HG02973 (cell line): ENCODE measurements around the gene CTSK.

ENCODE experiments used
- ATAC-seq: cut with Tn5 transposase; IDR thresholded peaks from one replicate; pipeline ENCODE4 v1.9.1; 2021; ENCODE audit warnings: moderate library complexity; ENCODE audit not compliant: unreplicated experiment

CTSK gene

DNA sequence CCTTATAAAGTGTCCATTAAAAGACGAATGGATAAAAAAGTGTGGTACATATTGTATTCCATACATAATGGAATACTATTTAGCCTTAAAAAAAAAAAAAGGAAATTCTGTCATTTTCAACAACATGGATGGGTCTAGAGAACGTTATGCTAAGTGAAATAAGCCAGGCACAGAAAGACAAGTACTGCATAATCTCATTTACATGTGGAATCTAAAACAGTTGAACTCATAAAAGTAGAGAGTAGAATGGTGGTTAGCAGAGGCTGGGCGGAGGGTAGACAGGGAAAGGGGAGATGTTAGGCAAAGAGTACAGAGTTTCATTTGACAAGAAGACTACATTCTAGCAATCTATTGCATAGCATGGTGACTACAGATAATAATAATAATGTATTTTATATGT lies 45.0 kb downstream of the CTSK start:
- ATAC-seq: no peak

DNA sequence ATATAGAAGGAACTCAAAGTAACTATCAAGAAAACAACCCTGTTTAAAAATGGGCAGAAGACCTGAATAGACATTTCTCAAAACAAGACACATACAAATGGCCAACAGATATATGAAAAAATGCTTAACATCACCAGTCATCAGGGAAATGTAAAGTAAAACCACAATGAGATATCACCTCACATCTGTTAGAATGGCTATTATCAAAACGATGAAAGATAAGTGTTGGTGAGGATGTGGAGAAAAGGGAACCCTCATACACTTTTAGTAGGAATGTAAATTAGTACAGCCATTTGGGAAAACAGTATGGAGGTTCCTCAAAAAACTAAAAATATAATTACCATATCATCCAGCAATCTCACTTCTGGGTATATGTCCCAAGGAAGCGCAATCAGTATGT lies 45.5 kb downstream of the CTSK start:
- ATAC-seq: no peak

DNA sequence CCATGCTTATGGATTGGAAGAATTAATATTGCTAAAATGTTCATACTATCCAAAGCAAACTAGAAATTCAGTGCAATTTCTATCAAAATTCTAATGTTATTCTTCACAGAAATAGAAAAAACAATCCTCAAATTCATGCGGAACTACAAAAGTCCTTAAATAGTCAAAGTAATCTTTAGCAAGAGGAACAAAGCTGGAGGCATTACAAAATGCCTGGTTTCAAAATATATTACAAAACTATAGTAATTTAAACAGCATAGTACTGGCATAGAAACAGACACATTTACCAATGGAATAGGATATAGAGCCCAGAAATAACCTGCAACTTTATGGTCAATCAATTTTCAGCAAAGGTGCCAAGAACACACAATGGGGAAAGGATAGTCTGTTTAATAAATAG lies 46.3 kb downstream of the CTSK start:
- ATAC-seq: no peak

DNA sequence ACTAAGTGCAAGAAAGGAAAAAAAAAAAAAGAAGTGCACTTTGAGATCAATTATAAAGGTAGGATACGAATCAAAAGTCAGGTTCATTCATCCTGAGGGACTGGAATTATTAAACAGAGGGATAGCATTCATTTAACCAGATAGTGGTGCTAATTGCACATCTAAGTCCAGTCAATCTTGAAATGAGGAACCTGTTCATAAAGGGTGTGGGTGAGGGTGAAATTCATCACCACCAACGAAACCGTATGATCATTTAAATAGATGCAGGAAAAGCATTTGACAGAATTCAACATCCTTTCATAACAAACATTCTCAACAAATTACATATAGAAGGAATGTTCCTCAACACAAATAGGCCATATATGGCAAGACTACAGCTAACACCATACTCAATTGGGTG lies 48.0 kb downstream of the CTSK start:
- no peak for ATAC-seq

DNA sequence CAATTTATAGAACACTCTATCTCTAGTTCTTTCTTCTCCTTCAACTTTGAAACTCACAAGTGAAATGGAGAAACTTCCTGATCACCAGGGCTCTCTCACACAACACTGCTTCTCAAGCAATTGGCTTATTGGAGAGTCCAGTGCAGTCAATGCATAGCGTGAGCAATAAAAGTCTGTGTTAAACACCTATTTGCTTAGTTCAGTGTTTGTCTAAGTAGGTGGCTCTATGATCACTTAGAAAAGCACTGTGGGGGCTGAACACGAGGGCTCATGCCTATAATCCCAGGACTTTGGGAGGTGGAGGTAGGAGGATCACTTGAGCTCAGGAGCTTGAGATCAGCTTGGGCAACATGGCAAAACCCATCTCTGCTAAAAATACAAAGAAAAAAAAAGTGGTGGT lies 54.6 kb downstream of the CTSK start:
- ATAC-seq: no peak

DNA sequence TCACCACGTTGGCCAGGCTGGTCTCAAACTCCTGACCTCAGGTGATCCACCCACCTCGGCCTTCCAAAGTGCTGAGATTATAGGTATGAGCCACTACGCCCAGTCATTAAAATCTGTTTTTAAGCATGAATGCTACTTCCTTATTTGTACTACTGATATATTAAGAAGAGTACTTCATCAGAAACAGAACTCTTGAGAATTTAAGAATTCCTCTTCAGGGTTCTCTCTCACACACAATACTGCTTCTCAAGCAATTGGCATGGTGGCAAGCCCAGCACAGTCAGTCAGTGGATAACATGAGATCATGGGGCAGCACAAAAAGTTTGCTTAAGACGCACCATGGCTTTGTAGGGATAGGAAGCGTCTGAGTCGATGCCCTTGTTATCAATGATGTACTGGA lies 56.6 kb downstream of the CTSK start:
- ATAC-seq: no peak

DNA sequence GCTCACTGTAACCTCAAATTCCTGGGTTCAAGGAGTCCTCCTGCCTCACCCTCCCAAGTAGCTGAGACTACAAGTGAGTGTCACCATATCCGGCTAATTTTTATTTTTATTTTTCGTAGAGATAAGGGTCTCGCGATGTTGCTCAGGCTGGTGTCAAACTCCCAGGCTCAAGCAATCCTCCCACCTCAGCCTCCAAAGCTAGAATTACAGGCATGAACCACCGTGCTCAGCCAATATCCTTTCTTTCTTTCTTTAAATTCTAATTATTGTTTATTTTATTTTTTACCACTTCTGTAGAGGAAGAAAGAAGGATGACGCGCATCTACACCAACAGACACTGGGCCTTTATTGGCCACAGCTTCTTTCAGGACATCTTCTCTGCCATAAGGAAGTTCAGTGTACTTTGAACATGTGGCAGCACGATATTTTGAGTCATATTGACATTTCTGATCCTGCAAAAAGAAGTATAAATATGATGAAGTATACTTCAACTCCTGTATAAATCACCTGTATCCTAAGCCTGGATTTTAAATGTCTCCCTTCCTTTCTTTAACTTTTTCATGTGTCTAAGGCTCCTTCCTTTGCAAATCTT lies 58.2 kb downstream of the CTSK start:
- no peak for ATAC-seq

DNA sequence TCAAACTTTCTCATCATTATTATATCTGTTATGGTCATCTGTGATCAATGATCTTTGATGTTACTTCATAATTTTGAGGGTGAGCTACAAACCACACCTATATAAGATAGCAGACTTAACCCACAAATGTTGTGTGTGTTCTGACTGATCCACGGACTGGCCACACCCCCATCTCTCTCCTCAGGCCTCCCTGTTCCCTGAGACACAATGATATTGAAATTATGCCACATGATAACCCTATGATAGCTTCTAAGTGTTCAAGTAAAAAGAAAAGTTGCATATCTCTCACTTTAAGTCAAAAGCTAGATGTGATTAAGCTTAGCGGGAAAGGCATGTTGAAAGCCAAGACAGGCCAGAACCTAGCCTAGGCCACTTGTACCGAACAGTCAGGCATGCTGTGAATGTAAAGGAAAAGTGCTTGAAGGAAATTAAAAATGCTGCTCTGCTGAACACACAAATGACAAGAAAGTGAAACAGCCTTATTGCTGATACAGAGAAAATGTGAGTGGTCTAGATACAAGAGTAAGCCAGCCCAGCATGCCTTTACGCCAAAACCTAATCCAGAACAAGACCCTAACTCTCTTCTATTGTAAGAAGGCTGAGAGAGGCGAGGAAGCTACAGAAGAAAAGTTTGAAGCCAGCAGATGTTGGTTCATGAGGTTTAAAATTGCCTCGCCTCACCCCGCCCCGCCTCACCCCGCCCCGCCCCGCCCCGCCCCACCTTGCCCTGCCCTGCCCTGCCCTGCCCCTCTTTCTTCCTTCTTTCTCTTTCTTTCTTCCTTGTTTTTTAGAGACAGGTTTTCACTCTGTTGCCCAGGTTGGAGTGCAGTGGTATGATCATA lies 59.0 kb downstream of the CTSK start:
- ATAC-seq: no peak
